Suprapubic skin (tissue), 4 donors: ENCODE measurements around the gene GRID1. TPM values are rescaled to one million over a fixed set of nuclear protein-coding genes. Genes with fewer than 3 reads are reported as not detected.

ENCODE experiments used
- DNase-seq, 2 donors: peaks; one replicate each; pipeline ENCODE4 v3.0.0-alpha.2; 2019; ENCODE audit warnings: low spot score in 2 of 2
- H3K27ac ChIP-seq: fragments of 200-600 bp; sonication (generic); one replicate; pipeline ENCODE4 v1.5.1; 2019
- H3K27me3 ChIP-seq: fragments of 200-600 bp; sonication (generic); one replicate; pipeline ENCODE4 v1.5.1; 2019
- H3K36me3 ChIP-seq: fragments of 200-600 bp; sonication (generic); one replicate; pipeline ENCODE4 v1.5.1; 2019
- H3K4me1 ChIP-seq: fragments of 200-600 bp; sonication (generic); one replicate; pipeline ENCODE4 v1.5.1; 2019
- H3K4me3 ChIP-seq: fragments of 200-600 bp; sonication (generic); one replicate; pipeline ENCODE4 v1.5.1; 2019; ENCODE audit warnings: mild to moderate bottlenecking
- H3K9me3 ChIP-seq: fragments of 200-600 bp; sonication (generic); one replicate; pipeline ENCODE4 v1.5.1; 2019
- EP300 ChIP-seq: sonication (generic); formaldehyde crosslinking; IDR thresholded peaks from one replicate; pipeline ENCODE4 v1.6.1; 2017; ENCODE audit warnings: antibody characterized with exemption
- POLR2A ChIP-seq, 2 donors: fragments of 450-650 bp; IDR thresholded peaks; one replicate each; pipeline ENCODE4 v1.6.1; 2017; ENCODE audit warnings: antibody characterized with exemption in 2 of 2, mild to moderate bottlenecking in 2 of 2, moderate library complexity in 2 of 2
- POLR2AphosphoS5 ChIP-seq, 3 donors: sonication (generic); formaldehyde crosslinking; IDR thresholded peaks; one replicate each; pipeline ENCODE4 v1.6.1; 2017; ENCODE audit warnings: antibody characterized with exemption in 3 of 3
- WGBS: methylation state at CpG from one replicate; pipeline ENCODE4 v1.1.5; 2018; 5-methylcytosine and 5-hydroxymethylcytosine counted together
- total RNA-seq, 4 donors: library from RNA; depleted of rRNA; stranded (reverse); fragments of >200 nt; gene quantifications; one replicate each; pipeline ENCODE4 v1.1.0, GENCODE V29; 2016
- TF ChIP-seq, protein P1 (sequence below), 2 donors: fragments of 200-600 bp in 1 of 2; fragments of 450-650 bp in 1 of 2; sonication (generic) in 1 of 2; IDR thresholded peaks; one replicate each; pipeline ENCODE4 v1.5.1; 2016 to 2019; ENCODE audit warnings: antibody characterized with exemption in 2 of 2, mild to moderate bottlenecking in 1 of 2, moderate library complexity in 1 of 2

GRID1 gene
- total RNA-seq, 4 donors from 2014 or later = 1.8 to 3.1 (median 2.4) TPM

DNA sequence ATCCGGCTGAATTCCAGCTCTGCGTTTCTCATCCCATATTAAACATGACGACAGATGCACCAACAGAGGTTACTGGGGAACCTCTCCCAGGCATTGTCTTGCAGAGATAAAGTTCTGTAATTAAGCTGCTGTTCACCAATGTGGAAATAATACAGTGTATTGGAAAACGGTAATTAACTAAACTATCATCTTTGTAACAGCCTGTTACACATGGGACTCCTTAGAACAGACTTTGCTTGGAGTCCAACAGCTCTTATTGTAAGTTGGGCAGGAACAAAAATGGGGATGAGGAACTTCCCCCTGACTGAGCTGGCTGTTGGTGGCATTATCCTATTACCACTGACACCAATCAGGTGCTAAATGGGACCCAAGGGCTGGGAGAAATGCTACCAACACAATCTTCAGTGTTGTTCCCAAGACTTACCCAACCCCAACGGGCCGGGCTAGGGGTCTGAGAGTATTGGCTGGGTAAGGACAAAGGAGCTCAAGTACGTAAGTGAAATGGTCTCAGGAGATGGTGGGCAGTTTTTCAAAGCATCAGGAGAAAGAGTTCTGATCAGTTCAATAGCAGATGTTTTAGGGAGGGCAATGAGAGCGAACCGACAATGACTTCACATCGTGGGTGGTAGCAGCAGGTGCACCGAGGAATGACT lies 759.4 kb downstream of the GRID1 start:
- TF ChIP-seq POLR2A (IDR thresholded peaks at IDR 0.05) (no peak), EP300 (no peak), POLR2AphosphoS5 (IDR thresholded peaks at IDR 0.05) (no peak)
- TF ChIP-seq, protein P1, sequence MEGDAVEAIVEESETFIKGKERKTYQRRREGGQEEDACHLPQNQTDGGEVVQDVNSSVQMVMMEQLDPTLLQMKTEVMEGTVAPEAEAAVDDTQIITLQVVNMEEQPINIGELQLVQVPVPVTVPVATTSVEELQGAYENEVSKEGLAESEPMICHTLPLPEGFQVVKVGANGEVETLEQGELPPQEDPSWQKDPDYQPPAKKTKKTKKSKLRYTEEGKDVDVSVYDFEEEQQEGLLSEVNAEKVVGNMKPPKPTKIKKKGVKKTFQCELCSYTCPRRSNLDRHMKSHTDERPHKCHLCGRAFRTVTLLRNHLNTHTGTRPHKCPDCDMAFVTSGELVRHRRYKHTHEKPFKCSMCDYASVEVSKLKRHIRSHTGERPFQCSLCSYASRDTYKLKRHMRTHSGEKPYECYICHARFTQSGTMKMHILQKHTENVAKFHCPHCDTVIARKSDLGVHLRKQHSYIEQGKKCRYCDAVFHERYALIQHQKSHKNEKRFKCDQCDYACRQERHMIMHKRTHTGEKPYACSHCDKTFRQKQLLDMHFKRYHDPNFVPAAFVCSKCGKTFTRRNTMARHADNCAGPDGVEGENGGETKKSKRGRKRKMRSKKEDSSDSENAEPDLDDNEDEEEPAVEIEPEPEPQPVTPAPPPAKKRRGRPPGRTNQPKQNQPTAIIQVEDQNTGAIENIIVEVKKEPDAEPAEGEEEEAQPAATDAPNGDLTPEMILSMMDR (IDR thresholded peaks at IDR 0.05) = no peak
- H3K4me3 ChIP-seq = no peak overlapping the region
- 88% methylated on average over 11 of the region's 11 CpGs for WGBS
- H3K9me3 ChIP-seq = no peaks in the 10 kb centered on the region
- no peaks in the 10 kb centered on the region for H3K27me3 ChIP-seq
- no peak overlapping the region for H3K27ac ChIP-seq
- peak in 1 of 2 donors; percentile 57 for DNase-seq
- H3K36me3 ChIP-seq = no peaks in the 10 kb centered on the region
- H3K4me1 ChIP-seq = no peaks in the 10 kb centered on the region

DNA sequence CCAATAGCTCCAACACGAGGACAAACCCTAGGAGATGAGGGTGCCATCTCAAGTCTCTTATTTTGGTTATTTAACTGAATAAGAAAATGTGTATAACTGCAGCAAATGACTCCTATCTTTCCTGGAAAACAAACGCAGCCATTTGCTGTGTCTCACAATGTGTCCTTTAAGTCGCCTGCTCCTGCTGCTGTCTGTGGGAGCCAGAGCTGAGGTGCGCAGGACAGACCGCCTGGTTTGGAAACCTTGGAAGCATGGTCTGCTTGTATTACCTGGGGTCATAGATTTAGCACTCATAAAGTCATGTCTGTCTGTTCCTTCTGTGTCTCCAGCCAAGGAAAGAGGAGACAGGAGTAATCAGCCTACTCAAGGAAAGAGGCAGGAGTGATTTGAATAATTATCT lies 760.2 kb downstream of the GRID1 start:
- TF ChIP-seq EP300 = no peak
- TF ChIP-seq, protein P1 (IDR thresholded peaks at IDR 0.05) = no peak
- no peak for TF ChIP-seq POLR2A (IDR thresholded peaks at IDR 0.05)
- no peak for TF ChIP-seq POLR2AphosphoS5 (IDR thresholded peaks at IDR 0.05)
- Histone ChIP-seq H3K27me3 (no peaks in the 10 kb centered on the region), H3K36me3 (no peaks in the 10 kb centered on the region), H3K4me3 (no peak overlapping the region), H3K4me1 (no peaks in the 10 kb centered on the region), H3K9me3 (no peaks in the 10 kb centered on the region), H3K27ac (no peak overlapping the region)
- DNase-seq = peak in 1 of 2 donors; percentile 9
- 86% methylated on average over 5 of the region's 5 CpGs for WGBS

DNA sequence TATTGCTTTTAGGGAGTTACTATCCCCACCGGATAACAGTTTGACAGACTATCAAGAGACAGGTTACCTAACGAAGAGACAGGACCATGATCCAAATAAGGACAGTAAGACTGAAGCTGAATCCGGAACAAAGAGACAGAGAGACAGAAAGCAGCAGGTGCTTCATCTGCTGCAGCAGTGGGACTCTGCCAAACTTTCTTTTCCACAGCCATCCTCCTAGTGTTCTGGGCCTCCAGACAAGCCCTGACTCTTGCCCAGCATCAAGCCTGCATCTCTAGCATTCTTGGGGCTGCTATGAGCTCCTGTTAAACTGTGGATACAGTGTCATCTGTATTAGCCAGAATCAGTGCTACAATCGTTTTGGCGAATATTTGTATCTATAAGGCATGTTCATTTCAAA lies 761.7 kb downstream of the GRID1 start:
- no peak overlapping the region for H3K4me3 ChIP-seq
- no peaks in the 10 kb centered on the region for H3K9me3 ChIP-seq
- TF ChIP-seq EP300 (no peak), POLR2A (IDR thresholded peaks at IDR 0.05) (no peak), POLR2AphosphoS5 (IDR thresholded peaks at IDR 0.05) (no peak)
- TF ChIP-seq, protein P1 (IDR thresholded peaks at IDR 0.05) = no peak
- WGBS = 90% methylated on average over 5 of the region's 5 CpGs
- H3K4me1 ChIP-seq = no peaks in the 10 kb centered on the region
- no peaks in the 10 kb centered on the region for H3K36me3 ChIP-seq
- H3K27ac ChIP-seq = no peak overlapping the region
- peak in 1 of 2 donors; percentile 34 for DNase-seq
- no peaks in the 10 kb centered on the region for H3K27me3 ChIP-seq

DNA sequence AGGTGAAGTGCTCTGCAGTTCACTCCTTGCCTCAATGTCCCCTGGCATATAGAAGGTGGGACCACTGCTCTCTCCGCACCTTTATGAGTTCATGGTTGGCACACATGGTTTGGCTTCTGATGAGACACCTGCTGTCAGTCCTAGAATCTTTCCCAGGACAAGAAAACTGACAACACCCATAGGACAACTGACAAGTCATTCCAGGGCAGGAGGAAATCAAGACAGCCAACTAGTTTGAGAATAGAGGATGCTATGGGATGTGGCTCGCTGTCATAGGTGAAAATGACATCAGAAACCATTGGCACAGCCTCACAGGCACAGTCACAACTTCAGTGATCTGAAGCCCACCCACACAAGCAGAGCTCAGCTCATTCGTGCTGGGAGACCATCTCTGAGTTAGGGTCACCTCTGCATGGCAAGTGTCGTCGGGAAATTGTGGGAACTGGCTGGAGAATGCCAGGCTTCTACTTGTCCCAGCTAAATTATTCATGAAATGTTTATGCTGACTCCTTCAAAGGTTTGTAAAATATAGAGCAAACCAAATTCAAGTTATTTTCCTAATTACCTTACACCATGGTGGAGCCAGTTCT lies 762.4 kb downstream of the GRID1 start:
- 84% methylated on average over 5 of the region's 5 CpGs for WGBS
- DNase-seq = peak in 1 of 2 donors; percentile 16

DNA sequence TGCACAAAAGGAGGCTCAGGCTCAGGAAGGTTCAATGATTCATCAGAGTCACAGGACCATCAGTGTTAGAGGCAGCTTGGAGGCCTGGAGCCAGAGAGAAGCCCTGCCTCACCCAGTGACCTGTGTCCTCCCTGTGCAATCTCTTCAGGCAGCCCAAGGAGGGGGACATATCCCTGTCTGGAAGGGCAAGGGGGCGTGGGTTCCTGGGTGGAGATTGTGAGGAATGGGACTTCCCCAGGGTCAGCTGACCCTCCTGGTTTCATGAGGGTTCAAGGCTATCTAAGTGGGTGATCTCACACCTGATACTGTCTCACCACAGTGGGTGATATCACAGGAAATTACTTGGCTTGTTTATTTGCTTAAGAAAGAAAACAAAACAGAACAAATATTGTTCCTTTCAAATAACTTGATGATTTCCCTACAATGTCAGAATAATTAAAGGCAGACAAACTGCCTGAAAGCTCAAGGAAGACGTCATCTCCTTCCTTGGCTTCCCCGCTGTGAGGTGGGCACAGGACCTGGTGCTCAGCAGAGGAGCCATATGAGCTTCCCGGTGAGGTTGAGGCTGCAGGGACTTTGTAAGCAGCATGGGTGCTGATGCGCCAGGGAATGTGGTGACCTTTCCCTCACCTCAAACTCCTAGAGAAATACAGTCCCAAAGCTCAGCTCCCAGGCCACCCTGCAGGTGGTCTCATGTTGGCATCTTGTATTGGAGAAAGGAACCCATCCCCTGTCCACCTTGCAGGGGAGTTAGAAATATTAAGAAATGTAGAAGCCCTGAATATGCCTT lies 763.2 kb downstream of the GRID1 start:
- Histone ChIP-seq H3K4me1 (no peaks in the 10 kb centered on the region), H3K9me3 (no peaks in the 10 kb centered on the region), H3K27me3 (no peaks in the 10 kb centered on the region), H3K4me3 (no peak overlapping the region), H3K36me3 (no peaks in the 10 kb centered on the region), H3K27ac (no peak overlapping the region)
- TF ChIP-seq, protein P1 (IDR thresholded peaks at IDR 0.05) = no peak
- TF ChIP-seq POLR2A (IDR thresholded peaks at IDR 0.05) (no peak), EP300 (no peak), POLR2AphosphoS5 (IDR thresholded peaks at IDR 0.05) (no peak)
- WGBS = 80% methylated on average over 5 of the region's 5 CpGs
- peak in 1 of 2 donors; percentile 52 for DNase-seq

More for the DNA sequence above, 762.4 kb downstream of the GRID1 start:
- Histone ChIP-seq H3K36me3 (no peaks in the 10 kb centered on the region), H3K4me1 (no peaks in the 10 kb centered on the region), H3K9me3 (no peaks in the 10 kb centered on the region), H3K27me3 (no peaks in the 10 kb centered on the region), H3K27ac (no peak overlapping the region), H3K4me3 (no peak overlapping the region)
- TF ChIP-seq EP300 = no peak
- TF ChIP-seq POLR2AphosphoS5 (IDR thresholded peaks at IDR 0.05) = no peak
- TF ChIP-seq POLR2A (IDR thresholded peaks at IDR 0.05) = no peak
